HG02763 (cell line): ENCODE data around the gene PLEKHG4.
A peak's percentile ranks its signal among the peaks of the same experiment; 100 is the strongest.

Source experiments
- ATAC-seq: cut with Tn5 transposase; IDR thresholded peaks from one replicate; pipeline ENCODE4 v1.9.1; 2021; ENCODE audit warnings: mild to moderate bottlenecking, moderate library complexity; ENCODE audit not compliant: unreplicated experiment

Gene PLEKHG4

DNA sequence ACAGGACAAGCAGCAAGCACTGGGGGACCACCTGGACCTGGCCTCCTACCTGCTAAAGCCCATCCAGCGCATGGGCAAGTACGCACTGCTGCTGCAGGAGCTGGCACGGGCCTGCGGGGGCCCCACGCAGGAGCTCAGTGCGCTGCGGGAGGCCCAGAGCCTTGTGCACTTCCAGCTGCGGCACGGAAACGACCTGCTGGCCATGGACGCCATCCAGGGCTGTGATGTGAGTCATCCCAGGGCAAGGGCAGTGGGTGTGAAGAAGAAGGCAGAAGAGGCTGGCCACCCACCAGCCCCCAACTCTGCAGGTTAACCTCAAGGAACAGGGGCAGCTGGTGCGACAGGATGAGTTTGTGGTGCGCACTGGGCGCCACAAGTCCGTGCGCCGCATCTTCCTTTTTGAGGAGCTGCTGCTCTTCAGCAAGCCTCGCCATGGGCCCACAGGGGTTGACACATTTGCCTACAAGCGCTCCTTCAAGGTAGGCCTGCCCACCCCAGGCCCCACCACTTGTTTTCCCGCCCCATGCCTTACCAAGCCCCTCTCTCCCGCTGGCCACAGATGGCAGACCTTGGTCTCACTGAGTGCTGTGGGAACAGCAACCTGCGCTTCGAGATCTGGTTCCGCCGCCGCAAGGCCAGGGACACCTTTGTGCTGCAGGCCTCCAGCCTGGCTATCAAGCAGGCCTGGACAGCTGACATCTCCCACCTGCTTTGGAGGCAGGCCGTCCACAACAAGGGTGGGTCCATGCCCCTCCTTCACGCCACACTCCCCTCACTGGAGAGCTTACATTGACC is 7.3 kb downstream of the PLEKHG4 start:
- ATAC-seq: no peak

DNA sequence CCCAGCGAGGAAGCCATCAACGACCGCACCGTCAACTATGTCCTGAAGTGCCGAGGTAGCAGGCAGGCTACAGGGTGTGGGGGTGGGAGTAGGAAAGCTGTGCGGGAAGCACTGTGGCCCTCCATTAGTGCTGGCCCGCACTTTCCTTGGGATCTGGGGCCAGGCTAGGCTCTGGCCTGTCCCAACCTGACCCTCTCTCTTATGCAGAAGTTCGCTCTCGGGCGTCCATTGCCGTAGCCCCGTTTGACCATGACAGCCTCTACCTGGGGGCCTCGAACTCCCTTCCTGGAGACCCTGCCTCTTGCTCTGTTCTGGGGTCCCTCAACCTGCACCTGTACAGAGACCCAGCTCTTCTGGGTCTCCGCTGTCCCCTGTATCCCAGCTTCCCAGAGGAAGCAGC is 8.6 kb downstream of the PLEKHG4 start:
- ATAC-seq: no peak

GRCh38 chr16:67291461-67291860 is 12.1 kb downstream of the PLEKHG4 start:
- no peak for ATAC-seq

GRCh38 chr16:67294171-67294757 is 14.9 kb downstream of the PLEKHG4 start:
- no peak for ATAC-seq

DNA sequence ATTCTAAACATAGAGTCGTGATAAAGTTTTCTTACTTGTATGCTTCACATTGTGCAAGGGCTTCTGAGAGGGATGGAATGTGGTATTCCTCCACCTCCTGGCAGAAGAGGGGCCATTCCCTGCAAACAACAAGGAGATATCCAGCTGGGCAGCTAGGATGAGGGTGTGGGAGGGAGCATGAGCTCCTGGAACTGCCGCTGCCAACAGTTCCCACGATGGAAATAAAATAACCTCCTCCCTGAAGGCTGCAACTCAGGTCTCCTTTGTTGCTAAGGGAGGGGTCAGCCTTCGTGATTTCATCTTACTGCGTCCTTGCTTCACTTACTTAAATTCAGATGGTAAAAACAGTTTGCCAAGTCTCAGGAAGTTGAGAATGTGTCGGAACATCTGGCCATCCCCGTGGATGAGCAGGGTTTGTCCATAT is 15.6 kb downstream of the PLEKHG4 start:
- ATAC-seq: no peak

DNA sequence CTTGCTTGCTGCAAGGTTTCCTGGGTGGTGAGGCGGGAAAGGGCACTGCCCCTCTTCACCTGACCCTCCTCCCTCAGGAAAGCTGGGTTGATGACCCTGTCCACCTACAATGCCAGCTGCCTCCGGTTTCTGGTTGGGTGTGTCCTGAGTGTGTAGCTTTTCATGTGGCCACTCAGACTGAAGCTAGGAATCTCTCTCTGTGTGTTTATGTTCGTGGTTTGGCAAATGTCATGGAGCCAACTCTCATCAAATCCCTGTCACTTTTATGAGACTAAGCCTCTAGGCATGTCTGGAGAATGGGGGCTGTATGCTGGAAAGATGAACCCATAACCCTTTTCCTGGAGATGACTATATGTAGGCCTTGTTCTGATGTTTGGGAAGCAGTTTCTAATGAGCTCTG is 17.1 kb downstream of the PLEKHG4 start:
- ATAC-seq: no peak

DNA sequence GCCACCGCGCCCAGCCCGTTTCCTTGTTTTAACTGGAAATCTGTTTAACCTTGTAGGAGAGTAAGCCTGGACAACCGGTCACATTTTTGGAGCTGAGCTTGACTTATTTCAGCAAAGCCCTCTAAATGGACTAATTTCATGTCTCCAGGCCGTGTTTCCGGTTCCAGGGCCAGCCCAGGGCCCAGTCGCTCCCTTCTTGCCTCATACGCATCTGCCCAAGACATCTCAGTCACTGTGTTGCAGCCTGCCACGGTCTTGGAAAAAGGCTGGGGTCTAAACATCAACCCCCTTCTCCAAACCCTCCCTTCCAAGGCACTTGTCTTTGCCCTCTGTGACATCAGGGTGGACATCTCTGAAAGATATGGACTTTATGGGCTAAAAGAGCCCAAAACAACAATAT is 18.9 kb downstream of the PLEKHG4 start:
- no peak for ATAC-seq

- ATAC-seq: no peak
These were observed 19.9 kb downstream of the PLEKHG4 start for GRCh38 chr16:67299269-67299668.

- ATAC-seq: no peak
These were observed 21.9 kb downstream of the PLEKHG4 start for GRCh38 chr16:67301080-67301782.

GRCh38 chr16:67302076-67302475 is 22.7 kb downstream of the PLEKHG4 start:
- ATAC-seq: no peak

- no peak for ATAC-seq
These were observed 23.6 kb downstream of the PLEKHG4 start for GRCh38 chr16:67302970-67303369.

DNA sequence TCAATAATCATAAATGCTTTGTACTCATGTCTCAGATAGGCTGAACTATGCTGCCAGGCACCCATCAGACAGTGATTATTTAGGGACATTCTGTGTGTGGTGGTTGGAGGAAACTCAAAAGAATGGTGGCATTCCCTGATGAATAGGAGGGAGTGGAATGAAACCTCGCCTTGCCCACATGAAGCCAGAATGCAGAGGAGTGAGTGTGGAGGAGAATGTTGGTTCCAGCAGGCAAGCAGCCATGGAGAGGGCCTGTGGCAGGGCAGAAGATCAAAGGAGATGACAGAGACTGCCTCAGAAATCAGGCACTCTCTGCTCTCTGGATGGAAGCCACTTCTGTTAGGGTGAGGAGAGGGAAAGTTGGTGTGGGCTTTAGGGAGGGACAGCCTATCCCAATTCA is 24.7 kb downstream of the PLEKHG4 start:
- ATAC-seq: no peak

DNA sequence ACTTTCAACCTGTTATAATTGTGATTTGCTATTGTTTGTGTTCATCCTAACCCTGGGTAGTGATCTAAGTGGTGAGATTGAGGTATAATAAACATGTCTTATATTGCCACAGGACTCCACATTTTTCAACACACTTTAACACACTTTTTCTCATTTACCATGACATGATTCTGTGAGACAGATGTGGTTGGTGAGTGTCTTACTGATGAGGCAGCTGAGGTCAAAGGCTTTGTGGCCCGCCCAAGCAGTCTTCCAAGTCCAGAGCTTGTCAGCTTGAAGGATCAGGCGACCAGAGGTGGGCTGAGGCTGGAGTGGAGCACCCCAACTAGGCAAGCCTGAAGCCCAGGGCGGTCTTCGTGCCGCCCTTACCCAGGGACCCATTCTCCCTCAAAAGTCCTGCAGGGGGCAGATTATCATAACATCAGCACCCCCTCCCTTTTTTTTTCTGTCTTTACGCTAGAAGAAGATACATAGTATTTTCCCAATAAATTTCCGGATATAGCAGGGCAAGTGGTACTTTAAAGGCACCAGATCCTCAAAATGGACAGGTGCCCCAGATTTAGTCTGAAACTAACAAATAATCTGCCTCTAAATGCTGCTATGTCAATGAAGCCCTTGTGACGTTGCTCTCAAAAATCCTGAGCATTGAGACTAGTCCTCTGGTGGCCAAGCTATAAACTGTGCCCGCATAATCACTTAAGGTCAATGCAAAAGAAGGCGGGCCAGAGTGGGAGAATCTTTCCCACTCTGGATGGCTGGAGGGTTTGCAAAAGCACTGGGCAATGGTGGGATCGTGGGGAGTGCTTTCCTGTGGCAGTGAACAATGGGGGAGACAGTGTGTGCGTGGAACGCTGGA is 26.1 kb downstream of the PLEKHG4 start:
- ATAC-seq: no peak

DNA sequence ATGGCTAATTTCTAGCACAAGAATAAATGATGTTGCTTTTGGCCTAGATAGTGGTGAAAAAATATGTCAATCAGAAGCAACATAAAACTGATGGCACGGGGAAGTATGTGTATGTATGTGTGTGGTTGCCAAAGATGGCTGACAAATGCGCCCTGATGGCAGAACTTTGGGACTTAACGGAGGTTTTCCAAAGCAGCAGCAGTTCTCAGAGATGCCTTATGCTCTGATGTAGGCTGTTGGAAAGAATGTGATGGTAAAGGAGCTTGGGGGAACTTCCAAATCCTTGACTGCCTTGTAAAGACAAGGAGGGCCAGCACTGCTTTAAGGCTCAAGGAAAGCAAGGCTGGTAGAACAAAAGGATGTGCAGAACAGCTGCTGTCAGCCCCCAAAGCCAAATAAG is 31.2 kb downstream of the PLEKHG4 start:
- no peak for ATAC-seq

DNA sequence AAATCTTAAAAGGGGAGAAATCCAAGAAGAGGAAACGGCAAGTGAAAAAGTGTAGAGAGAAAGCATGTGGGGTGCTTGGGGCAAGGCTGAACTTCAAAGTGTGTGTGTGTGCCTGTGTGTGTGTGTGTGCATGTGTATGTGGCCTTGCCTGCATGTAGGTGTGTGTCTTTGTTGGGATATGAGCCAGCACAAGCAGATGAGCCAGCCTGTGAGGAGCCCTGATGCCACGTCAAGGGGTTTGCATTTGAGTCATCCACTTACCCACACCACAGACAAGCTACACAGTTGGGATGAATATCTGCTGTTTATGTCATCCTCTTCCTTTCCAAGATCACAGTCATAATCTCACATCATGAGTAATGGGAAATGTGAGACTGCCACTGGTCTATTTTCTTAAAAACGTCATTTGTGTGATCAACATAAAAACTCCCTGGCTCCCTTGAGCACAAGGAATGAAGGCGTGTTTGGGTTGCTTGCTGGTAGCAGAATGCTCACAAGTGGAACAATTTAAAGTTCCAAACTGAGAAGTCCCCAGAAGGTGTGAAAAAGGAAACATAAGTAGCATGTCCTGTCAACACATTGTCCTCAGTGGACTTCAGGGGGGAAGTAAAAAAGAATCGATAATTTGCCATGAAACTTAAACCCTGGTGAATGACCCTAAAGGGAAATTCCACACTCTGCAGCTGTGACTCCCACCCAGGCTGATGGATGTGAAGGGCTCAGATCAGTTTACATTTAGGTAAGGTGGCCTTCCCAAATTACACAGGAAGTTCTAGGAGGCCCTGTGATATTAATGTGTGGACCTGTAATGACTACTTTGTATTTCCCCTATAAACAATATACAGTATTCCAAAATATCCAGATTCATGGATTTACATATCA is 32.5 kb downstream of the PLEKHG4 start:
- peak; percentile 80 for ATAC-seq

GRCh38 chr16:67312719-67313118 is 33.4 kb downstream of the PLEKHG4 start:
- ATAC-seq: no peak

GRCh38 chr16:67317853-67318252 is 38.5 kb downstream of the PLEKHG4 start:
- ATAC-seq: no peak

GRCh38 chr16:67326115-67326471 is 46.8 kb downstream of the PLEKHG4 start:
- ATAC-seq: no peak

DNA sequence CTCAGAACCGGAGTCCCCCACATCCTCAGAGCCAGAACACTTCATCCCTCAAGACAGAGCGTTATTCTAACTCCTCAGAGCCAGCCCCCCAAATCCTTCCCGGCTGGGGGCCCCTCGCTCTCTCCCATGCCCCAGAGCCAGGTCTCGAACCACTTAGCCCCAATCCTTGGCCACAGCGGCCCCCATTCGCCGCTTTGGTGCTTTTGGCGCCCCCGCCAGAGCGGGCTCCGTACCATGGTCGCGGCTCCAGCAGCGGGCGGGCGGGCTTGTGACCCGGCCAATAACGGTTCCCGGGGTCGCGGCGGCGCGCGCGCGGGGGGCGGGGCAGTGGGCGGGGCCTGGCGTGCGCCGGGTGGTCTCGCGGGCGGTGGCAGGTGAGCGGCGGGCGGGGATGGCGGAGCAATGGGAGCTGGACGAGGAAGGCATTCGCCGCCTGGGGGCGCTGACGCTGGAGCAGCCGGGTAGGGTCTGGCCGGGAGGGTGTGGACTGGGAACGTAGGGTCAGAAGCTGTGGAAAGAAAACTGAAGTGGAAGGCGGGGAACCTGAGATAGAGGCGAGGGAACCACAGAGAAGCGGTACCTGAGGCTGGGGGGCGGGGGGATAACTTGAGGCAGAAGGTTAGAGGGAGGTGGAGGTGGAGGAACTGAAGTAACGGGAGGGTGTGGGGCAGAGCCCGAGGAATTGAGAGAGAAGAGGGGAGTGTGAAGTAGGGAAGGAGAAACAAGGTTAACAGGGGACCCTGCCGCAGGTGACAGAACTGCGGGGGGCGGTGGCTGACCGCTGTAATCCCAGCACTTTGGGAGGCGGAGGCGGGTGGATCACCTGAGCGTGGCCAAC is 47.4 kb downstream of the PLEKHG4 start, which contains the start of the genes KCTD19 and LRRC36:
TSS of gene KCTD19 (minus strand) at position 270 of the 838 bp plus-strand sequence. CDS start at position 236, 34 bp downstream.
TSS of gene LRRC36 (plus strand) at position 344 of the 838 bp plus-strand sequence. CDS start at position 392, 48 bp downstream.
- no peak for ATAC-seq
